Stimulated activated CD4-positive, alpha-beta T cell treated with anti-CD3 and anti-CD28 coated beads, TNF-alpha, amount 100 ng/mL, for 1 hour (primary cell): ENCODE data around the gene RELA.
"Not testable (repeated sequence)": the region's sequence is repeated elsewhere in the genome, so short reads cannot be mapped to it uniquely, and the experiment has no call there.

Experiments
- DNase-seq, 3 donors: peaks; one replicate each; pipeline ENCODE4 v3.0.0-alpha.2; 2020; ENCODE audit warnings: low read depth in 3 of 3, low spot score in 1 of 3

RELA gene

DNA sequence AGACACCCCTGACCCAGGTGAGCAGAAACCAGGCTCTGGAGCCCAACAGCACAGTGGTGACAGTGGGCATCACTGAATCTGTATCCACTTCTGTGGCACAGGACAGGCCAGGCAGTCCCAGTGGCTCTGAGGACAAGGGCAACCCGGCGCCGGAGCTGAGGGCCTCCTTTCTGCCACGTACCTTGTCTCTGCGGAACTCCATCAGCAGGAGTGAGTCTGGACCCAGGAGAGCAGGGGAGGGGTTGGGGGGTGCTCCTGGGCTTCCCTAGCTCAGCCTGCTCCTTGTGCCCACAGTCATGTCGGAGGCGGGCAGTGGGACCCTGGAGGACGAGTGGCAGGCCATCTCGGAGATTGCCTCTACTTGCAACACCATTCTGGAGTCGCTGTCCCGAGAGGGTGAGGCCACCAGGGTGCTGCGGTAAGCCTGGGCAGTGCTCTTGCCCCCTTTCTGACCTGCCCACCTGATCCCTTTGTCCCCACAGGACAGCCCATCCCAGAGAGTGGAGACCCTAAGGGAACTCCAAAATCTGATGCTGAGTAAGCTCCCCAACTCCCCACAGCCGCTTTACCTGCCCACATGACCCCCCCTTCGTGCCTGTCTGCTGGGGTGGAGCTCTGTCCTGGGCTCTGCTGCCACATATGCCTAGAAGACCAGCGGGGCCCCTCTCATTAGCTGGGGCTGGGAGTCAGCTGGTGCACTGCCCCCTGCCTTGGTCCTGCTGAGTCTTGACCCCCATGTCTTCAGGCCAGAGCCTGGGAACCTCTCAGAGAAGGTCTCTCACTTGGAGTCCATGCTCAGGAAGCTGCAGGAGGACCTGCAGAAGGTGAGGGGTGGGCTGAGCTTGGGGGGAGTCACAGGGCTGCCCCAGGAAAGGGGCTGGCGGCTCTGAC is 12.8 kb downstream of the RELA start:
- DNase-seq = no peak

DNA sequence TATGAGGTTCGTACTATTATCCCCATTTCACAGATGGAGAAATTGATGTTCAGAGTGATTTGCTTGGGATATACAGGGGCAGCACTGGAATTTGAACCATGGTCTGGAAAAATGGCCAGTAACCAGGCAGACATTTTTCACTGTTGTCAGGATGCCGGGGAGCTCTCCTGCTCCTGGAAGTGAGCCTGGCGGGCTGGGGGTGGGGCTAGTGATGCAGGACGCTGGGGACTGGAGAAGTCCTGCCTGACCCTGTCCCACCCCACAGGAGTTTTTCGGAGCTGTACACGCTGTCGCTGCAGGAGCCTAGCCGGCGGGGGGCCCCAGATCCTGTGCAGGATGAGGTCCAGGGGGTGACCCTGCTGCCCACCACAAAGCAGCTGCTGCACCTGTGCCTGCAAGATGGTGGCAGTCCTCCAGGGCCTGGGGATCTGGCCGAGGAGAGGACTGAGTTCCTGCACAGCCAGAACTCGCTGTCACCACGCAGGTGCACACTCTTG is 13.7 kb downstream of the RELA start:
- no peak for DNase-seq

DNA sequence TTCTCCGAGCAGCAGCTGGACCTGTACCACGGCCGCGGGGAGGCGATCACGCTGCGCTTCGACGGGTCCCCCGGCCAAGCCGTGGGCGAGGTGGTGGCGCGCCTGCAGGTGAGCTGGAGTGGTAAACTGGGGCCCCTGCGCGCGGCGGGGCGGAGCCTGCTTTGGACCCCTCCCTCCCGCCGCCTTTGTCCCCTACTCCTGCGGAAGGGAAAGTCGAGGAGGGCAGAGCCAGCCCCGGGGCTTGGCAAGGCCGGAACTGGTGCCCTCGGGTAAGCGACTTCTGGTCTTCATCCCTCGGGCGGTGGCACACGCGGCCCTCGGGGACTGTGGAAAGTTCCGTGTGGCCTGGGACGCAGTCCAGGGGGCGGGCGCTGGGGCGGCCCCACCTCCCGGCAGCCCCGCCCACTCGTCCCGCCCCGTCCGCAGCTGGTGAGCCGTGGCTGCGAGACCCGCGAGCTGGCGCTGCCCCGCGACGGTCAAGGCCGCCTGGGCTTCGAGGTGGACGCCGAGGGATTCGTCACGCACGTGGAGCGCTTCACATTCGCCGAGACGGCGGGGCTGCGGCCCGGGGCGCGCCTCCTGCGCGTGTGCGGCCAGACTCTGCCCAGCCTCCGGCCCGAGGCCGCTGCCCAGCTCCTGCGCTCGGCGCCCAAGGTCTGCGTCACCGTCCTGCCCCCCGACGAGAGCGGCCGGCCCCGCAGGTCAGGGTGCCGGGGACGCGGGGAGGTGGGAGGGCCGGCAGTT is 15.6 kb downstream of the RELA start:
- DNase-seq = no peak

DNA sequence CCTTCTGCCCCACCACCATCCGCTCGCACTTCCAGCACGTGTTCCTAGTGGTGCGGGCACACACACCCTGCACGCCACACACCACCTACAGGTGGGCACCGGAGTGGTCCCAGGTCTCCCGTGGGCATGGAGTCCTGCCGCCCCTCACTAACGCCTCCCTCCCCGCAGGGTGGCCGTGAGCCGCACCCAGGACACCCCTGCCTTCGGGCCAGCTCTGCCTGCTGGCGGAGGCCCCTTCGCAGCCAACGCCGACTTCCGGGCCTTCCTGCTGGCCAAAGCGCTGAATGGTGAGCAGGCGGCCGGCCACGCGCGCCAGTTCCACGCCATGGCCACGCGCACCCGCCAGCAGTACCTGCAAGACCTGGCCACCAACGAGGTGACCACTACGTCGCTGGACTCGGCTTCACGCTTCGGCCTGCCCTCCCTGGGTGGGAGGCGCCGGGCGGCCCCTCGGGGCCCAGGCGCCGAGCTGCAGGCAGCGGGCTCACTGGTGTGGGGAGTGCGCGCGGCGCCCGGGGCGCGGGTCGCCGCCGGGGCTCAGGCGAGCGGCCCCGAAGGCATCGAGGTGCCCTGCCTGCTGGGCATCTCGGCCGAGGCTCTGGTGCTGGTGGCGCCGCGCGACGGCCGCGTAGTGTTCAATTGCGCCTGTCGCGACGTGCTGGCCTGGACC is 16.3 kb downstream of the RELA start:
- DNase-seq = no peak

DNA sequence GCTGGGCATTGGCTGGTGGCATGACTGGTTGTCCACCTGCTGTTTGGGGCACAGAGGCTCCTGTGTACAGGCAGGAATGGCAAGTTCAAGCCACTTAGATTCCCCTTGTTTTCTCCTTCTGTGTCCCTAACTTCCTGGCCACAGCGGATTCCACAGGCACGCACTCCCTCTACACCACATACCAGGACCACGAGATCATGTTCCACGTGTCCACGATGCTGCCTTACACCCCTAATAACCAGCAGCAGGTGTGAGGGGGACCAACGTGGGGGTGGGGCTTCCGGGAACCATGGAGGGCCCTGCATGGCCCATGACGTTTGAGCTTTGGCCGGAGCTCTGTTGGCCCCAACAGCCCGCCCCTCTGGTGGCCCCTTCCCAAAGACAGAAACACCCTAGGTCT is 17.0 kb downstream of the RELA start:
- DNase-seq = no peak

DNA sequence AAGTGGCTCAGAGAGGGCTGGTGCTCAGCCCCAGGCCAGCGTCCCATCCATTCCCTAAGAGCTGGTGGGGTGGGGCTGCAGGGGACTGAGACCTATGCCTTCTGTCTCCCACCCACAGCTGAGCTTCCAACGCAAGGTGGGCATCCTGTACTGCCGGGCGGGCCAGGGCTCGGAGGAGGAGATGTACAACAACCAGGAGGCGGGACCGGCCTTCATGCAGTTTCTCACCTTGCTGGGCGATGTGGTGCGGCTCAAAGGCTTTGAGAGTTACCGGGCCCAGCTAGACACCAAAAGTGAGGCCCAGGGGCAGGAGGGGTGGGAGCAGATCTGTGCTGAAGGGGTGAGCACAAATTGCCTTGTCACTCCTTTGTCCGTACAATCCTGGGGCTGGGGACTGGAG is 17.9 kb downstream of the RELA start:
- no peak for DNase-seq

DNA sequence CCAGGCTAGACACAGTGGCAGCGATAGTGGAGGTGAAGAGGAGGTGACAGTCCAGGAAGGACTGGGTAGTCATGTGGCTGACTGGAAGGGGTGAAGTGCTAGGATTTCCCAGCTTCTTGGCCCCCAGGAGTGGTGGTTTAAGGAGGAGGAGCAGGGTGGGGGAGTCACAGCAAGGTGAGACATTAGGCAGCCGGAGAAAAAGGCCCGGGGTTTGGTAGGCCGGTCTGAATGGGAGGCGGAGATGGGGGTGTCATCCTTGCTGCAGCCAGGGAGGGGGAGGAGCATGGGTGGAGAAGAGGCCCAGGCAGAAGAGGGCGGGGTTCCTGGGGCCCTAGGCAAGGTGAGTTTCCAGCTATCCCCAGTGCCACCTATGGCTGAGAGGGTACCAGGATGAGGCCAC is 18.7 kb downstream of the RELA start:
- DNase-seq = no peak

DNA sequence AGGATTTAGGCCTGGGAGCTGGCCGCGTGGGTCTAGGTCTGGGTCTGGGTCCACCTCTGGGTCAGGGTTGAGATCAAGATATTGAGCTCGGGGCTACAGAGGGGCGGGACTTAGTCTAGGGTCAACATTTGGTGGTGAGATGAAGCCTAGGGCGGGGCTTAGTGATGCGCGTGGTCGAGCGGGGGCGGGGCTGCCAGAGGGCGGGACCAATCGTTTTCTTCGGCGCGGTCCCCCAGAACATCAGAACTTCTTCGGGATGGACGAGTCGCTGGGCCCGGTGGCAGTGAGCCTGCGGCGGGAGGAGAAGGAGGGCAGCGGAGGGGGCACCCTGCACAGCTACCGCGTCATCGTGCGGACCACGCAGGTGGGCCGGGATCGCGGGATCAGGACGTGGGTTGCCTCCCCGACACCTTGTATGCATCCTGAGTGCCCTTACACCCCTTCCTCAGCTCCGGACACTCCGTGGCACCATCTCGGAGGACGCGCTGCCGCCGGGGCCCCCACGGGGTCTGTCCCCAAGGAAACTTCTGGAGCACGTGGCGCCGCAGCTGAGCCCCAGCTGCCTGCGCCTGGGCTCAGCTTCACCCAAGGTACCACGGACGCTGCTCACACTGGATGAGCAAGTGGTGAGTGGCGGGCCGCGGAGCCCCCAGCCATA is 20.6 kb downstream of the RELA start:
- no peak for DNase-seq

DNA sequence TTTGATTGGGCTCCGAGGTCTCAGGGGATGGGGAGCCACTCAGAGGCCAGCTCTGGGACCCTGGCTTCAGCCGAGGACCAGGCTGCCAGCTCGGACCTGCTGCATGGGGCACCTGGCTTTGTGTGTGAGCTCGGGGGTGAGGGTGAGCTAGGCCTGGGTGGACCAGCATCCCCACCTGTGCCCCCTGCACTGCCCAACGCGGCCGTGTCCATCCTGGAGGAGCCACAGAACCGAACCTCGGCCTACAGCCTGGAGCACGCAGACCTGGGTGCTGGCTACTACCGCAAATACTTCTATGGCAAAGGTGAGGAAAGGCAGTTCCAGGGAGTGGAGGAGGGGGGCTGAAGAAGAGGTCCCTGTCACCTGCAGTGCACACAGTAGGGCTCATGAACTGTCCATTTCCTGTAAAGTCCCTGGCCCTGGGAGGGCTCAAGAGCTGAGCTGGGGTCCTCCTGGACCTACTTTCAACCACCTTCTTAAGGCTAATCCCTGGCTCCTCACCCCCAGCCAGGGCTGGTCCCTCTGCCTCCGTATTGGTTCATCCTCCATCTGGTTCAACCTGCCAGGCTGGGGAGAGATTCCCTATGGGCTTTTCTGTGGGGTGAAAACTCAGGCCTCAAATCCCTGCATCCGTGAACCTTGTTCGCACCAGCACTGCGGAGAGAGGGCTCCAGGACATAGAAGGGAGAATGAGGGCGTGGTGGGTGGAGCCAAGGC is 21.3 kb downstream of the RELA start:
- DNase-seq = no peak

DNA sequence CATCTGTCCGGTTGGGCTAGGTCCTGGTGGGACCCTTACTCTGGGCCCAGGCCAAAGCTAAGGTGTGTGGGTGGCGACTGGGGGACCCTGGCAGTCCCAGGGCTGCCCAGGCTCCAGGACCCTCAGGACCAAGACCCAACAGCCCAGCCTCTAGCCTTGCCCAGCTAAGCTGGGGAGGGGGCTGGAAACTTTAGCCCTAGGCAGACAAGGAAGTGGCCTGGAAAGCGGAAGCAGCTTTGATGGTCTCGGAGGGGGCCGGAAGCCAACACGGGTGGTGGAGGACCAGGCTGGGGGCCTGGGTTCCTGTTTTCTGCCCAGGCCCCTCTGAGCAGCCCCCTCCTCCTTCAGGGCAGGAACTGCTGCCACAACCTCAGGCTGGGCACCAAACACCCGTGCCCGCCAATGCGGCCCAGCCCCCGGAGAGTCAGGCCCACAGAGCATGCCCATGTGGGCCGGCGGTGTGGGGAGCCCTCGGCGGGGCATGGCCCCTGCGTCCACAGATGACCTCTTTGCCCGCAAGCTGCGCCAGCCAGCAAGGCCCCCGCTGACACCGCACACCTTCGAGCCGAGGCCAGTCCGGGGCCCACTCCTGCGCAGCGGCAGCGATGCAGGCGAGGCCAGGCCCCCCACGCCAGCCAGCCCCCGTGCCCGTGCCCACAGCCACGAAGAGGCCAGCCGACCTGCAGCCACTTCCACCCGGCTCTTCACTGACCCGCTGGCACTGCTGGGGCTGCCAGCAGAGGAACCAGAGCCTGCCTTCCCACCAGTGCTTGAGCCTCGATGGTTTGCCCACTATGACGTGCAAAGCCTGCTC is 22.0 kb downstream of the RELA start:
- no peak for DNase-seq

DNA sequence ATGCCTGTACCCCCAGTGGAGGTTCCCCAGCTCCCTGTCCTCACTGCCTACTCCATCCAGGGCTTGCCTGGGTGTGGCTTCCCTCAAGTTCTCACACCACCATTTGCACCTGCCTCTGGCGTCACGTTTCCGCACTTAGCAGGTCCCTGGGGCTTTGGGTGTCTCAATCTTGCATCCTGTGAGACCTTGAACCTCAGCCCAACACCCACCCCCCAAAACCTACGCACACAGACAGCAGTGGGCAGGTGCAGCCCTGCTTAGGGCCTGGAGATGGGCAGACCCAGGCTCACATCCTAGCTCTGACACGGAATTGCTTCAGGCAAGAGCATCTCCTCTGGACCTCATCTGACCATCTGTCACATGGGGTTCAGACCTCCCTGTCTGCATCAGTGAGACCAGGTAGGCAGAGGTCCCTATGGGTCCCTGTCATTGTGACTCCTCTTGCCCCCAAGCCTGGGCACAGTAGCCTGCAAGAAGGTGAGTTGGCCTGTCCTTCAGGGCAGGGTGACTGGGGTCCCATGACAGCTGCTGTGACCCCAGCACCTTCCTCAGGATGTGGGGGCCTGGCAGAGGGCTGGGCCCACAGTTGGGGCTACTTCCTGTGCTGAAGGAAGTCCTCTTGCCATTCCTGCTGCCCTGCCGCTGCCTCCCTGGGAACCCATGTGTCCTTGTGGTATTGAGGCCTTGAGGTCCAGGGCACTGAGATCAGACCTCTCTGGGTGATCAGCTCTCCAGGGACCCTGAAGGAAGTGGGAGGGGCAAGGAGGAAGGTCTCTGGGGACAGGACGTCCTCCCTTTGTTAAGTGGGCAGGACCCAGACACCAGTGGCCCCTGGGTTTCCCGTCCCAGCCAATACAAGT is 22.9 kb downstream of the RELA start:
- DNase-seq = peak in 1 of 3 donors; percentile 49

DNA sequence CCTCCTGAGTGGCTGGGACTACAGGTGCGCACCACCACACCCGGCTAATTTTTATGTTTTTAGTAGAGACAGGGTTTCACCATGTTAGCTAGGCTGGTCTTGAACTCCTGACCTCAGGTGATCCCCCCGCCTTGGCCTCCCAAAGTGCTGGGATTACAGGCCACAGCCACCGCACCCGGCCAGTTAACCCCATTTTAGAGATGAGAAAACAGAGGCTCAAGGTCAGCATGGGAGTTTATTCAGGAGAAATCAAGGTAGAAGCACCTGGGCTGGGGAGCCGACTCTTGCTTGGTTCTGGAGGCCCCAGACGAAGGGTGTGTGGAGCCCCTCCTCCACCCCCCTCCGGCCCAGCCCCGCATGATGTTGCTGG is 23.5 kb downstream of the RELA start:
- not testable (repeated sequence) for DNase-seq

DNA sequence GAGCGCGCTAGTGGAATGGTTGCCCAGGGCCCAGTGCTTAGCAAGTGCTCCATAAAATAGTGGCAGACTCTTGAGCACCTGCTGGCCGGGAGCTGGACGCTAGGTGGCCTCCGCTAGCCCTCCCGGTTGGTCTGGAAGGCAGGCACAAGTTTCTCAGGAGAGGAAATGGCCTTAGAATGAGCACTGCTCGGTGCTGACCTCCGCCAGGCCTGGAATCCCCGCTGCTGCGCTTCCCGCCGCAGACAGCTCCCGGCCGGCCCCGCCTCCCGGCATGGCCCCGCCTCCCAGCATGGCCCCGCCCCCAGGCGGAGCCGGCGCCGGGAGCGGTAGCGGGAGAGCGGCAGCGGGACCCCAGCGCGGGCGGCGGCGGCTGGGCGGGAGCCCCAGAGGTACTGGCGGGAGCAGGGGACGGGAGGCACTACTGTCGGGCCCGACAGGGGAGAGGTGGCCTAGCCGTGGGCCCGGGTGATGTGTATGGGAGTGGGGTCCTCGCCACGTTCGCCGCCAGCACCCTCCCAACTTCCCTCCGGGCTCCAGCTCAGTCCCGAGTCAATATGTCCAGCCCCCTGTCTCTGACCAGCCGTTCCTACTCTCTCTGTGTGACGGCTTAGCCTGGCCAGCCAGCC is 24.8 kb downstream of the RELA start, which contains the start of gene SIPA1:
Gene SIPA1, plus strand, starts transcription at position 308 of the 626 bp plus-strand sequence. CDS start 2,821 bp downstream, outside the sequence.
- DNase-seq = peak in 2 of 3 donors; percentile 52 to 77

DNA sequence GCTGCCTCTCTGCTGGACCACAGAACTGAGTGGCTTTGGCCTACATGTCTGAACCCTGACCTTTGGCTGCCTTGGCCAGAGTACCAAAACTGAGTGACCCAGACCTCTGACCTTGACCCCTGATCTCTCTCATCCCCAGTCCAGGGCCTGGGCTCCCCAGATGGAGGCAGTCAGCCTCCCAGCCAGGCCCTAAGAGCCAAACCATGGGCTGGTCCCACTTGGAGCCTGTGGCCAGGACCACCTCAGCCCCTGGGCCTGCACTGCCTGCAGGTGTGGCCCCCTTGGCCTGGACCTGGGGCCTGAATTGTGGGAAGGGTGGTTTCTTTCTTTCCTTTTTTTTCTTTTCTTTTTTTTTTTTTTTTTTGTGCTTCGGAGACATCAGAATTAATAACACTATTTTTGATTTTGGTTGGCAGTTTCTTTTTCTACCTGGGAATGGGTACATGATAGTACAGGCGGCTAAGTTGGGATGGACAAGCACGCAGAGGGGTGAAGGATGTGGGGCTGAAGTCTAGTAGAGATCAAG is 25.6 kb downstream of the RELA start:
- no peak for DNase-seq

DNA sequence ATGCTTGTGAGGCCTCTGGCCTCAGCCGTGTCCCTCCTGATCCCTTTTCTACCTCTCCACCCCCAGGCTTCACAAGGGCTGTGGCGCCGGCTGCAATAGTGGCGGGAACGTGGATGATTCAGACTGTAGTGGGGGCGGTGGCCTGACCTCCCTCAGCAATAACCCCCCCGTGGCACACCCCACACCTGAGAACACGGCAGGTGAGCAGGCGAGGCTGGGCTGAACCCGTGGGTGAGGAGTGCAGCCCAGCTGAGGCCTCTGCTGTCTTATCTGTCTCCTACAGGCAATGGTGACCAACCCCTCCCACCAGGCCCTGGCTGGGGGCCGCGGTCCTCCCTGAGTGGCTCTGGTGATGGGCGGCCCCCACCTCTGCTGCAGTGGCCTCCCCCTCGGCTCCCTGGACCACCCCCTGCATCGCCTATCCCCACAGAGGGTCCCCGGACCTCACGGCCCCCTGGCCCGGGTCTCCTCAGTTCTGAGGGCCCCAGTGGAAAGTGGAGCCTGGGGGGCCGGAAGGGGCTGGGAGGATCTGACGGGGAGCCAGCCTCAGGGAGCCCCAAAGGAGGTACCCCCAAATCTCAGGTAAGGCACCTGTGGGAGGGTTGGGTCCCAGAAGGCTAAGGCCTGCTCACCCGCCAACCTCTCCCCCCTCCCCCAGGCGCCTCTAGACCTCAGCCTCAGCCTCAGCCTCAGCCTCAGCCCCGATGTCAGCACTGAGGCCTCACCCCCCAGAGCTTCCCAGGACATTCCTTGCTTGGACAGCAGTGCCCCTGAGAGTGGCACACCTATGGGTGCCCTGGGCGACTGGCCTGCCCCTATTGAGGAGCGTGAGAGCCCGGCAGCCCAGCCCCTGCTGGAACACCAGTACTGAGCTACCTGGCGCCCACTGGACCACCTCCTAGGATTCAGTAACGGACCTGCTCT is 26.3 kb downstream of the RELA start:
- no peak for DNase-seq

DNA sequence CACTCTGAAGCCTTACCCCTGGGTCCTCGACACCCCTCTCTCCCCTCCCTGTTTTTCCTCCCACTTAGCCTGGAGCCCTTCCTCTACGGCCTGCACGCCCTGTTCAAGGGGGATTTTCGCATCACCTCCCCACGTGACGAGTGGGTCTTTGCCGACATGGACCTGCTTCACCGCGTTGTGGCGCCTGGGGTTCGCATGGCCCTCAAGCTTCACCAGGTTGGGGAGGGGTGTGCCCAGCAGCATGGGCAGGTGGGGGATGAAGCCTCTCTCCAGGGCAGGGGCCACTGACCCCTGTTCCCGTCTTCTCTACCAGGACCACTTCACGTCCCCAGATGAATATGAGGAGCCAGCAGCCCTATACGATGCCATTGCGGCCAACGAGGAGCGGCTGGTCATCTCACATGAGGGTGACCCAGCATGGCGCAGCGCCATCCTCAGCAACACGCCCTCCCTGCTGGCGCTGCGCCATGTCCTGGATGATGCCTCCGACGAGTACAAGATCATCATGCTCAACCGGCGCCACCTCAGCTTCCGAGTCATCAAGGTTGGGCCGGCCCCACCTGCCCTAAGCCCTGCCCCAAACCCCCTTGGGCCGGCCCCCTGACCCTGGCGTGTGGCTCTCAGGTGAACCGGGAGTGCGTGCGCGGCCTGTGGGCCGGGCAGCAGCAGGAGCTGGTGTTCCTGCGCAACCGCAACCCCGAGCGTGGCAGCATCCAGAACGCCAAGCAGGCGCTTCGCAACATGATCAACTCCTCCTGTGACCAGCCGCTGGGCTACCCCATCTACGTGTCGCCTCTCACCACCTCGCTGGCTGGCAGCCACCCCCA is 27.6 kb downstream of the RELA start:
- no peak for DNase-seq
